ENCODE results near the gene KLK12.

Gene KLK12

GRCh38 chr19:51024924-51025323 lies 9.9 kb downstream of the KLK12 start:
- DNase-seq, result no peak
- H2BK120ac ChIP-seq (ENCODE audit: low read depth, low read length), result no peak overlapping the region
- no peak overlapping the region for H2BK15ac ChIP-seq (ENCODE audit: low read depth, poor library complexity, severe bottlenecking)
- H3K27ac ChIP-seq (ENCODE audit: low read length, poor library complexity, severe bottlenecking), result no peak overlapping the region
- no peaks in the 10 kb centered on the region for H3K79me1 ChIP-seq (replicated peaks; ENCODE audit: low read length, poor library complexity, severe bottlenecking)
- H3K4me3 ChIP-seq (ENCODE audit: insufficient read depth in 1 of 2, low read depth in 1 of 2, low read length in 2 of 2), result no peak overlapping the region
- H3K14ac ChIP-seq (ENCODE audit: low read length in 2 of 2), result no peak overlapping the region
- H2BK5ac ChIP-seq (ENCODE audit: low read depth, low read length, poor library complexity, severe bottlenecking), result no peak overlapping the region
- no peaks in the 10 kb centered on the region for H3K9me3 ChIP-seq (ENCODE audit: control insufficient read depth, low read length)
- H2BK12ac ChIP-seq (ENCODE audit: low read length in 2 of 2), result no peak overlapping the region
- no peak overlapping the region for H4K8ac ChIP-seq (ENCODE audit: low read length)
- no peaks in the 10 kb centered on the region for H3K4me1 ChIP-seq (ENCODE audit: control insufficient read depth, insufficient read depth, low read depth, low read length)
- H3K36me3 ChIP-seq (ENCODE audit: control insufficient read depth in 1 of 2, insufficient read depth in 2 of 2, low read depth in 1 of 2, low read length in 2 of 2), result no peaks in the 10 kb centered on the region
- no peak overlapping the region for H2AFZ ChIP-seq (ENCODE audit: low read depth, low read length)
- H2AK5ac ChIP-seq (ENCODE audit: low read length, severe bottlenecking), result no peak overlapping the region
- 70% methylated on average over 5 of the region's 5 CpGs for WGBS
- H3K4me2 ChIP-seq (ENCODE audit: low read length, poor library complexity, severe bottlenecking), result no peak overlapping the region
- H3K9ac ChIP-seq (ENCODE audit: low read length), result no peak overlapping the region
- no peak overlapping the region for H3K18ac ChIP-seq (ENCODE audit: low read depth in 1 of 2, low read length in 2 of 2)
- no peak overlapping the region for H3K23ac ChIP-seq (ENCODE audit: low read length in 2 of 2)
- no peak overlapping the region for H4K91ac ChIP-seq (ENCODE audit: low read length)
- peaks cover 6 to 62% of the 10 kb centered on the region in 2 experiments for H3K27me3 ChIP-seq (ENCODE audit: control insufficient read depth in 1 of 2, insufficient read depth in 1 of 2, low read length in 2 of 2)
- H3K4ac ChIP-seq (ENCODE audit: low read depth in 1 of 2, low read length in 2 of 2), result no peak overlapping the region

GRCh38 chr19:51023946-51024345 lies 10.9 kb downstream of the KLK12 start:
- H4K91ac ChIP-seq (ENCODE audit: low read length), result no peak overlapping the region
- H3K4me3 ChIP-seq (ENCODE audit: insufficient read depth in 1 of 2, low read depth in 1 of 2, low read length in 2 of 2), result peak overlapping the region in 1 of 2 experiments; percentile 26
- peak overlapping the region; percentile 23 for H2BK15ac ChIP-seq (ENCODE audit: low read depth, poor library complexity, severe bottlenecking)
- no peak overlapping the region for H3K4me2 ChIP-seq (ENCODE audit: low read length, poor library complexity, severe bottlenecking)
- no peaks in the 10 kb centered on the region for H3K36me3 ChIP-seq (ENCODE audit: control insufficient read depth in 1 of 2, insufficient read depth in 2 of 2, low read depth in 1 of 2, low read length in 2 of 2)
- H3K79me1 ChIP-seq (replicated peaks; ENCODE audit: low read length, poor library complexity, severe bottlenecking), result no peaks in the 10 kb centered on the region
- no peaks in the 10 kb centered on the region for H3K9me3 ChIP-seq (ENCODE audit: control insufficient read depth, low read length)
- H3K4me1 ChIP-seq (ENCODE audit: control insufficient read depth, insufficient read depth, low read depth, low read length), result peaks cover 3% of the 10 kb centered on the region
- 79% methylated on average over 10 of the region's 11 CpGs for WGBS
- no peak overlapping the region for H3K9ac ChIP-seq (ENCODE audit: low read length)
- no peak overlapping the region for H3K4ac ChIP-seq (ENCODE audit: low read depth in 1 of 2, low read length in 2 of 2)
- no peak overlapping the region for H3K27ac ChIP-seq (ENCODE audit: low read length, poor library complexity, severe bottlenecking)
- H2BK5ac ChIP-seq (ENCODE audit: low read depth, low read length, poor library complexity, severe bottlenecking), result no peak overlapping the region
- no peak overlapping the region for H2BK120ac ChIP-seq (ENCODE audit: low read depth, low read length)
- peaks cover 16 to 68% of the 10 kb centered on the region in 2 experiments for H3K27me3 ChIP-seq (ENCODE audit: control insufficient read depth in 1 of 2, insufficient read depth in 1 of 2, low read length in 2 of 2)
- H3K14ac ChIP-seq (ENCODE audit: low read length in 2 of 2), result no peak overlapping the region
- no peak overlapping the region for H2AK5ac ChIP-seq (ENCODE audit: low read length, severe bottlenecking)
- no peak overlapping the region for H2BK12ac ChIP-seq (ENCODE audit: low read length in 2 of 2)
- no peak overlapping the region for H4K8ac ChIP-seq (ENCODE audit: low read length)
- H2AFZ ChIP-seq (ENCODE audit: low read depth, low read length), result no peak overlapping the region
- no peak for DNase-seq
- no peak overlapping the region for H3K18ac ChIP-seq (ENCODE audit: low read depth in 1 of 2, low read length in 2 of 2)
- no peak overlapping the region for H3K23ac ChIP-seq (ENCODE audit: low read length in 2 of 2)

GRCh38 chr19:51022526-51022925 lies 12.3 kb downstream of the KLK12 start:
- no peak overlapping the region for H4K91ac ChIP-seq (ENCODE audit: low read length)
- no peak overlapping the region for H3K4me2 ChIP-seq (ENCODE audit: low read length, poor library complexity, severe bottlenecking)
- H2BK5ac ChIP-seq (ENCODE audit: low read depth, low read length, poor library complexity, severe bottlenecking), result no peak overlapping the region
- DNase-seq, result no peak
- H3K9me3 ChIP-seq (ENCODE audit: control insufficient read depth, low read length), result no peaks in the 10 kb centered on the region
- H3K14ac ChIP-seq (ENCODE audit: low read length in 2 of 2), result no peak overlapping the region
- H3K27ac ChIP-seq (ENCODE audit: low read length, poor library complexity, severe bottlenecking), result no peak overlapping the region
- H2BK15ac ChIP-seq (ENCODE audit: low read depth, poor library complexity, severe bottlenecking), result no peak overlapping the region
- H2AFZ ChIP-seq (ENCODE audit: low read depth, low read length), result no peak overlapping the region
- H3K4ac ChIP-seq (ENCODE audit: low read depth in 1 of 2, low read length in 2 of 2), result no peak overlapping the region
- no peak overlapping the region for H3K4me3 ChIP-seq (ENCODE audit: insufficient read depth in 1 of 2, low read depth in 1 of 2, low read length in 2 of 2)
- H2BK12ac ChIP-seq (ENCODE audit: low read length in 2 of 2), result no peak overlapping the region
- H3K9ac ChIP-seq (ENCODE audit: low read length), result no peak overlapping the region
- no peak overlapping the region for H3K23ac ChIP-seq (ENCODE audit: low read length in 2 of 2)
- H2BK120ac ChIP-seq (ENCODE audit: low read depth, low read length), result no peak overlapping the region
- peaks cover 4% of the 10 kb centered on the region for H3K4me1 ChIP-seq (ENCODE audit: control insufficient read depth, insufficient read depth, low read depth, low read length)
- 69% methylated on average over 14 of the region's 14 CpGs for WGBS
- H3K36me3 ChIP-seq (ENCODE audit: control insufficient read depth in 1 of 2, insufficient read depth in 2 of 2, low read depth in 1 of 2, low read length in 2 of 2), result no peaks in the 10 kb centered on the region
- no peaks in the 10 kb centered on the region for H3K79me1 ChIP-seq (replicated peaks; ENCODE audit: low read length, poor library complexity, severe bottlenecking)
- H2AK5ac ChIP-seq (ENCODE audit: low read length, severe bottlenecking), result no peak overlapping the region
- peaks cover 26 to 72% of the 10 kb centered on the region in 2 experiments for H3K27me3 ChIP-seq (ENCODE audit: control insufficient read depth in 1 of 2, insufficient read depth in 1 of 2, low read length in 2 of 2)
- no peak overlapping the region for H4K8ac ChIP-seq (ENCODE audit: low read length)
- no peak overlapping the region for H3K18ac ChIP-seq (ENCODE audit: low read depth in 1 of 2, low read length in 2 of 2)

- Histone ChIP-seq H3K36me3 (ENCODE audit: control insufficient read depth in 1 of 2, insufficient read depth in 2 of 2, low read depth in 1 of 2, low read length in 2 of 2) (no peaks in the 10 kb centered on the region), H3K9me3 (ENCODE audit: control insufficient read depth, low read length) (no peaks in the 10 kb centered on the region)
- 43% methylated on average over 7 of the region's 7 CpGs for WGBS
Observed at GRCh38 chr19:51020988-51021651, 13.7 kb downstream of the KLK12 start.

More at GRCh38 chr19:51020988-51021651, 13.7 kb downstream of the KLK12 start:
- H3K4me2 ChIP-seq (ENCODE audit: low read length, poor library complexity, severe bottlenecking), result no peak overlapping the region
- DNase-seq, result peak; percentile 47
- H4K8ac ChIP-seq (ENCODE audit: low read length), result no peak overlapping the region
- no peak overlapping the region for H2BK5ac ChIP-seq (ENCODE audit: low read depth, low read length, poor library complexity, severe bottlenecking)
- H2BK120ac ChIP-seq (ENCODE audit: low read depth, low read length), result no peak overlapping the region
- no peak overlapping the region for H2BK12ac ChIP-seq (ENCODE audit: low read length in 2 of 2)
- peaks cover 37 to 71% of the 10 kb centered on the region in 2 experiments for H3K27me3 ChIP-seq (ENCODE audit: control insufficient read depth in 1 of 2, insufficient read depth in 1 of 2, low read length in 2 of 2)
- H3K79me1 ChIP-seq (replicated peaks; ENCODE audit: low read length, poor library complexity, severe bottlenecking), result no peaks in the 10 kb centered on the region
- H3K14ac ChIP-seq (ENCODE audit: low read length in 2 of 2), result no peak overlapping the region
- H4K91ac ChIP-seq (ENCODE audit: low read length), result no peak overlapping the region
- H3K4me3 ChIP-seq (ENCODE audit: insufficient read depth in 1 of 2, low read depth in 1 of 2, low read length in 2 of 2), result no peak overlapping the region
- no peak overlapping the region for H2AFZ ChIP-seq (ENCODE audit: low read depth, low read length)
- H3K18ac ChIP-seq (ENCODE audit: low read depth in 1 of 2, low read length in 2 of 2), result no peak overlapping the region
- no peak overlapping the region for H3K23ac ChIP-seq (ENCODE audit: low read length in 2 of 2)
- no peak overlapping the region for H2BK15ac ChIP-seq (ENCODE audit: low read depth, poor library complexity, severe bottlenecking)
- no peak overlapping the region for H3K9ac ChIP-seq (ENCODE audit: low read length)
- peaks cover 12% of the 10 kb centered on the region for H3K4me1 ChIP-seq (ENCODE audit: control insufficient read depth, insufficient read depth, low read depth, low read length)
- no peak overlapping the region for H2AK5ac ChIP-seq (ENCODE audit: low read length, severe bottlenecking)
- no peak overlapping the region for H3K27ac ChIP-seq (ENCODE audit: low read length, poor library complexity, severe bottlenecking)
- no peak overlapping the region for H3K4ac ChIP-seq (ENCODE audit: low read depth in 1 of 2, low read length in 2 of 2)

Measured in mesenchymal stem cell (in vitro differentiated cells and primary cell).